ENCODE data around the gene NUP210L.

DNA sequence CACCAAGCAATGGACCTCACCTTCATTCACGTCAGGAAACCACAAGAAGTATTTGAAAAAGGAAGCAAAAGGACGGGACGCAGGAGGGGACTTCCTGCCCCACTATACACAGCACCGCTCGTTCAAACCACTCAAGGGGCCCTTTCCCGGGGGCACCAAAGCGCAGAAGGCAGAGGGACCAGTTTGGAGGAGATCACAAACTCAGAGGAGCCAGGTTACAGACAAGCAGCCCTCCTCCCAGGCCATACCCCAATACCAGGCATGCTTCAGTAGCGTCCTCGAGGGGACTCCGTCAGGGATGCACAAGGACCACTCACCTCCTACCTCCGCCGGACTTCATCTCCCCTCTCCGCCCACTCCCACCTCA is 197.1 kb downstream of the NUP210L start:
- TF ChIP-seq POLR2A (IDR thresholded peaks at IDR 0.05) = no peak
- TF ChIP-seq, protein P1, sequence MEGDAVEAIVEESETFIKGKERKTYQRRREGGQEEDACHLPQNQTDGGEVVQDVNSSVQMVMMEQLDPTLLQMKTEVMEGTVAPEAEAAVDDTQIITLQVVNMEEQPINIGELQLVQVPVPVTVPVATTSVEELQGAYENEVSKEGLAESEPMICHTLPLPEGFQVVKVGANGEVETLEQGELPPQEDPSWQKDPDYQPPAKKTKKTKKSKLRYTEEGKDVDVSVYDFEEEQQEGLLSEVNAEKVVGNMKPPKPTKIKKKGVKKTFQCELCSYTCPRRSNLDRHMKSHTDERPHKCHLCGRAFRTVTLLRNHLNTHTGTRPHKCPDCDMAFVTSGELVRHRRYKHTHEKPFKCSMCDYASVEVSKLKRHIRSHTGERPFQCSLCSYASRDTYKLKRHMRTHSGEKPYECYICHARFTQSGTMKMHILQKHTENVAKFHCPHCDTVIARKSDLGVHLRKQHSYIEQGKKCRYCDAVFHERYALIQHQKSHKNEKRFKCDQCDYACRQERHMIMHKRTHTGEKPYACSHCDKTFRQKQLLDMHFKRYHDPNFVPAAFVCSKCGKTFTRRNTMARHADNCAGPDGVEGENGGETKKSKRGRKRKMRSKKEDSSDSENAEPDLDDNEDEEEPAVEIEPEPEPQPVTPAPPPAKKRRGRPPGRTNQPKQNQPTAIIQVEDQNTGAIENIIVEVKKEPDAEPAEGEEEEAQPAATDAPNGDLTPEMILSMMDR (IDR thresholded peaks at IDR 0.05) = no peak

Measured in sigmoid colon (tissue), 3 donors.